Adrenal gland (tissue), 5 donors: Measurements from ENCODE around the gene RPAP2.

Experiments
- CTCF ChIP-seq, 6 experiments: fragments of 450-650 bp in 4 of 6; fragments of 200-600 bp in 2 of 6; sonication (generic) in 1 of 6; IDR thresholded peaks; 1 replicate in 5 of 6; 2 replicates in 1 of 6; pipeline versions ENCODE4 v1.5.1 to v1.8.0; 2016 to 2021; ENCODE audit warnings: antibody characterized with exemption in 6 of 6, mild to moderate bottlenecking in 2 of 6, moderate library complexity in 1 of 6
- POLR2A ChIP-seq, 2 donors: fragments of 450-650 bp; IDR thresholded peaks; one replicate each; pipeline ENCODE4 v1.6.1; 2017; ENCODE audit warnings: antibody characterized with exemption in 2 of 2, mild to moderate bottlenecking in 2 of 2, moderate library complexity in 1 of 2
- donor health status: DM: no; HTN: no; CAD: no.

DNA sequence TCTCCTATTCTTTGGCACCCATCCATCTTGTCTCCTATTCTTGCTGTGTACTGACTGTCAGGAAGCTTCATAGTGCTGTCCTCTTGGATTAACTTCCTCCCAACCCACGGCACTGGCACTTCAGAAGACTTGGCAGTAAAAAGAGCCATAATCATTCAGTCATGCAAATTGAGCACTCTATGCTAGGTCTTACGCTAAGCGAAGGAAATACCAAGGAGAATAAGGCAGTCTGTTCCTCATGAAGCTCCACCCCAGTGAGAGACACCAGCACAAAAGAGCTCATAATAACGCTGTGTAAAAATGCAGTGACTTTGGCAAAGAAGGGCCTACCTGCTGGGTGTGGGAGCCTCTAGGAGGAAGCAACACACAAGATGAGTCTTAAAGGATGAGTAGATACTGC is 120.8 kb downstream of the RPAP2 start:
- TF ChIP-seq CTCF (IDR thresholded peaks at IDR 0.05) = no peak
- TF ChIP-seq POLR2A (IDR thresholded peaks at IDR 0.05) = no peak
